ENCODE measurements around the gene OR51M1.

OR51M1 gene

GRCh38 chr11:5369789-5370188 is 13.8 kb upstream of the OR51M1 start:
- peak; percentile 73 for DNase-seq
- H3K36me3 ChIP-seq (replicated peaks; ENCODE audit: insufficient read depth, low read length) = no peaks in the 10 kb centered on the region
- H3K9me3 ChIP-seq (replicated peaks; ENCODE audit: insufficient read depth, low read length) = no peaks in the 10 kb centered on the region
- no peaks in the 10 kb centered on the region for H3K9me2 ChIP-seq (replicated peaks; ENCODE audit: insufficient read depth, low read length)
- H4K20me1 ChIP-seq (ENCODE audit: insufficient read depth, low read length) = no peaks in the 10 kb centered on the region
- no peak overlapping the region for H2AFZ ChIP-seq (ENCODE audit: low read length)
- H3K4me1 ChIP-seq (ENCODE audit: low read length) = peaks cover 49% of the 10 kb centered on the region
- H3F3A ChIP-seq (ENCODE audit: insufficient read depth, low read length) = peaks cover 30% of the 10 kb centered on the region
- H3K27me3 ChIP-seq (replicated peaks; ENCODE audit: insufficient read depth, low read length) = no peaks in the 10 kb centered on the region
- peak overlapping the region; percentile 25; the same call in 1 of the 2 replicates for H3K27ac ChIP-seq (ENCODE audit: low read length)
- peak overlapping the region; percentile 22; the same call in 1 of the 2 replicates for H3K4me2 ChIP-seq (ENCODE audit: low read depth, low read length)
- H3K79me2 ChIP-seq (ENCODE audit: low read length) = no peaks in the 10 kb centered on the region
- no peak for TF ChIP-seq EZH2phosphoT487 (IDR thresholded peaks at IDR 0.05; ENCODE audit: low read length)
- TF ChIP-seq EZH2 (optimal IDR thresholded peaks at IDR 0.05; ENCODE audit: low read depth, low read length) = no peak
- TF ChIP-seq CTCF (IDR thresholded peaks at IDR 0.05; ENCODE audit: low read length) = peak; percentile 85
- H3K9ac ChIP-seq (ENCODE audit: low read length) = no peak overlapping the region
- no peak overlapping the region for H3K4me3 ChIP-seq (ENCODE audit: low read length)

- Histone ChIP-seq H3F3A (ENCODE audit: insufficient read depth, low read length) (no peaks in the 10 kb centered on the region), H3K9me3 (replicated peaks; ENCODE audit: insufficient read depth, low read length) (no peaks in the 10 kb centered on the region), H3K4me2 (ENCODE audit: low read depth, low read length) (no peak overlapping the region), H3K36me3 (replicated peaks; ENCODE audit: insufficient read depth, low read length) (no peaks in the 10 kb centered on the region), H4K20me1 (ENCODE audit: insufficient read depth, low read length) (no peaks in the 10 kb centered on the region), H3K4me3 (ENCODE audit: low read length) (no peak overlapping the region), H3K9ac (ENCODE audit: low read length) (no peak overlapping the region), H3K79me2 (ENCODE audit: low read length) (no peaks in the 10 kb centered on the region), H3K27ac (ENCODE audit: low read length) (no peak overlapping the region), H2AFZ (ENCODE audit: low read length) (no peak overlapping the region), H3K9me2 (replicated peaks; ENCODE audit: insufficient read depth, low read length) (no peaks in the 10 kb centered on the region), H3K27me3 (replicated peaks; ENCODE audit: insufficient read depth, low read length) (no peaks in the 10 kb centered on the region), H3K4me1 (ENCODE audit: low read length) (no peaks in the 10 kb centered on the region)
- DNase-seq = peak; percentile 60
- peak; percentile 86 for TF ChIP-seq CTCF (IDR thresholded peaks at IDR 0.05; ENCODE audit: low read length)
- TF ChIP-seq EZH2phosphoT487 (IDR thresholded peaks at IDR 0.05; ENCODE audit: low read length) = no peak
Measured at GRCh38 chr11:5380740-5381342, 2.8 kb upstream of the OR51M1 start.

- H3F3A ChIP-seq (ENCODE audit: insufficient read depth, low read length) = no peaks in the 10 kb centered on the region
- H3K4me1 ChIP-seq (ENCODE audit: low read length) = no peaks in the 10 kb centered on the region
- H3K4me3 ChIP-seq (ENCODE audit: low read length) = no peak overlapping the region
- H3K79me2 ChIP-seq (ENCODE audit: low read length) = no peaks in the 10 kb centered on the region
- no peak overlapping the region for H3K27ac ChIP-seq (ENCODE audit: low read length)
- H3K9me2 ChIP-seq (replicated peaks; ENCODE audit: insufficient read depth, low read length) = no peaks in the 10 kb centered on the region
- no peak for TF ChIP-seq CTCF (IDR thresholded peaks at IDR 0.05; ENCODE audit: low read length)
- TF ChIP-seq EZH2 (optimal IDR thresholded peaks at IDR 0.05; ENCODE audit: low read depth, low read length) = no peak
- TF ChIP-seq EZH2phosphoT487 (IDR thresholded peaks at IDR 0.05; ENCODE audit: low read length) = no peak
- DNase-seq = no peak
- no peak overlapping the region for H2AFZ ChIP-seq (ENCODE audit: low read length)
- H3K4me2 ChIP-seq (ENCODE audit: low read depth, low read length) = no peak overlapping the region
- no peaks in the 10 kb centered on the region for H3K36me3 ChIP-seq (replicated peaks; ENCODE audit: insufficient read depth, low read length)
- H4K20me1 ChIP-seq (ENCODE audit: insufficient read depth, low read length) = no peaks in the 10 kb centered on the region
- H3K9ac ChIP-seq (ENCODE audit: low read length) = no peak overlapping the region
- no peaks in the 10 kb centered on the region for H3K27me3 ChIP-seq (replicated peaks; ENCODE audit: insufficient read depth, low read length)
- no peaks in the 10 kb centered on the region for H3K9me3 ChIP-seq (replicated peaks; ENCODE audit: insufficient read depth, low read length)
Measured at GRCh38 chr11:5384335-5384734, 723 bp downstream of the OR51M1 start.

Data from MM.1S (cell line).